CD4-positive, alpha-beta T cell (primary cell): ENCODE results near the gene SERP1. TPM values are rescaled to one million over a fixed set of nuclear protein-coding genes. Genes with fewer than 3 reads are reported as not detected.

Source experiments
- ATAC-seq: fragments of 200-7000 bp; cut with Tn5 transposase; one replicate; pipeline ENCODE4 v1.10.0; 2022; ENCODE audit warnings: mild to moderate bottlenecking; ENCODE audit not compliant: poor library complexity
- CTCF ChIA-PET: fragments of 350-600 bp; sonication (Branson Sonifier 250); formaldehyde crosslinking; loops from one replicate; lab custom pipeline; 2021; ENCODE audit warnings: antibody characterized with exemption, inconsistent platforms; lab: Charles Lee
- POLR2A ChIA-PET: fragments of 350-600 bp; sonication (Branson Sonifier 250); formaldehyde crosslinking; loops from one replicate; lab custom pipeline; 2021; ENCODE audit warnings: antibody characterized with exemption, inconsistent platforms; lab: Charles Lee
- DNase-seq, 14 experiments: peaks; one replicate each; pipeline ENCODE4 v3.0.0-alpha.2; 2013 to 2020; ENCODE audit warnings: mixed read lengths in 2 of 14
- H3K27ac ChIP-seq, 2 donors: one replicate each; pipeline versions ENCODE4 v1.5.1 to v1.7.0; 2013; ENCODE audit warnings: low read length in 2 of 2, low read depth in 1 of 2, mild to moderate bottlenecking in 1 of 2
- H3K27me3 ChIP-seq, 2 experiments: 1 replicate in 1 of 2; 2 replicates in 1 of 2; pipeline versions ENCODE4 v1.6.1 to v1.7.0; 2013; ENCODE audit warnings: low read length in 2 of 2, control low read depth in 1 of 2, mild to moderate bottlenecking in 1 of 2, moderate library complexity in 1 of 2; ENCODE audit not compliant: insufficient read depth in 2 of 2, control insufficient read depth in 1 of 2
- H3K36me3 ChIP-seq: one replicate; pipeline ENCODE4 v1.6.1; 2013; ENCODE audit warnings: low read length, control low read depth; ENCODE audit not compliant: insufficient read depth
- H3K4me1 ChIP-seq: one replicate; pipeline ENCODE4 v1.6.1; 2013; ENCODE audit warnings: low read length, control low read depth; ENCODE audit not compliant: insufficient read depth
- H3K4me3 ChIP-seq: one replicate; pipeline ENCODE4 v1.5.1; 2013; ENCODE audit warnings: mild to moderate bottlenecking, low read length, moderate library complexity
- H3K9me3 ChIP-seq, 2 experiments: 1 replicate in 1 of 2; 2 replicates in 1 of 2; pipeline versions ENCODE4 v1.6.1 to v1.7.0; 2013; ENCODE audit warnings: low read length in 2 of 2, mild to moderate bottlenecking in 2 of 2, control low read depth in 1 of 2, moderate library complexity in 1 of 2; ENCODE audit not compliant: control insufficient read depth in 1 of 2, insufficient read depth in 1 of 2
- H3K27ac Mint-ChIP-seq: one replicate; pipeline ENCODE4 v1.8.0; 2020; ENCODE audit warnings: mixed read lengths
- H3K27me3 Mint-ChIP-seq: one replicate; pipeline ENCODE4 v1.8.0; 2021; ENCODE audit warnings: mixed read lengths
- H3K36me3 Mint-ChIP-seq: one replicate; pipeline ENCODE4 v1.8.0; 2021; ENCODE audit warnings: low read depth, mixed read lengths
- H3K4me1 Mint-ChIP-seq: one replicate; pipeline ENCODE4 v1.8.0; 2021; ENCODE audit warnings: low read depth, mixed read lengths
- H3K4me3 Mint-ChIP-seq: one replicate; pipeline ENCODE4 v1.8.0; 2020; ENCODE audit warnings: mild to moderate bottlenecking, mixed read lengths
- H3K9me3 Mint-ChIP-seq: one replicate; pipeline ENCODE4 v1.8.0; 2020; ENCODE audit warnings: mixed read lengths
- CTCF ChIP-seq: fragments of 200-600 bp; IDR thresholded peaks from one replicate; pipeline ENCODE4 v1.8.0; 2022; ENCODE audit warnings: antibody characterized with exemption, mild to moderate bottlenecking
- intact Hi-C, 2 experiments: fragments of 100-400 bp; cut with DNase I in 1 of 2; cut with micrococcal nuclease in 1 of 2; formaldehyde crosslinking; loops; one replicate each; pipeline versions ENCODE4 v1.15.1 to v1.9.0; 2023 to 2025; cut with DNase I, micrococcal nuclease
- total RNA-seq, 174 experiments: library from RNA in 2 of 174; stranded (reverse) in 2 of 174; gene quantifications; one replicate each; pipeline ENCODE4 v1.2.3 and lab custom pipeline; 2021 to 2026

The SERP1 gene
- total RNA-seq, 2 experiments from 2014 or later, result 141 to 147 TPM

- peak overlapping the region; percentile 43 for H3K27ac Mint-ChIP-seq
- no peaks in the 10 kb centered on the region for H3K9me3 ChIP-seq
- ChIA-PET POLR2A (interaction anchor here (0.8 to 1.4 kb wide), 2 partner anchors 42 to 51 kb away, joined by 3 to 5 read pairs; partner anchors contain the start of genes EIF2A and SERP1), CTCF (interaction anchor here (0.7 to 1.2 kb wide), 2 partner anchors 10 to 12 kb away, joined by 3 read pairs; no protein-coding TSS in a partner anchor)
- DNase-seq (no peak), ATAC-seq (no peak)
- no peak overlapping the region for H3K4me3 ChIP-seq
- no peaks in the 10 kb centered on the region for H3K4me1 ChIP-seq
- peaks cover 25% of the 10 kb centered on the region for H3K36me3 ChIP-seq
- no peaks in the 10 kb centered on the region for H3K9me3 Mint-ChIP-seq
- H3K27me3 ChIP-seq, result no peaks in the 10 kb centered on the region
- no peaks in the 10 kb centered on the region for H3K27me3 Mint-ChIP-seq
- H3K36me3 Mint-ChIP-seq, result peaks cover 47% of the 10 kb centered on the region
- H3K27ac ChIP-seq, result no peak overlapping the region
- TF ChIP-seq CTCF, result no peak
- intact Hi-C loops, result no loop called here
- no peak overlapping the region for H3K4me3 Mint-ChIP-seq
- peaks cover 14% of the 10 kb centered on the region for H3K4me1 Mint-ChIP-seq
Measured at GRCh38 chr3:150588027-150588830, 41.9 kb upstream of the SERP1 start.

DNA sequence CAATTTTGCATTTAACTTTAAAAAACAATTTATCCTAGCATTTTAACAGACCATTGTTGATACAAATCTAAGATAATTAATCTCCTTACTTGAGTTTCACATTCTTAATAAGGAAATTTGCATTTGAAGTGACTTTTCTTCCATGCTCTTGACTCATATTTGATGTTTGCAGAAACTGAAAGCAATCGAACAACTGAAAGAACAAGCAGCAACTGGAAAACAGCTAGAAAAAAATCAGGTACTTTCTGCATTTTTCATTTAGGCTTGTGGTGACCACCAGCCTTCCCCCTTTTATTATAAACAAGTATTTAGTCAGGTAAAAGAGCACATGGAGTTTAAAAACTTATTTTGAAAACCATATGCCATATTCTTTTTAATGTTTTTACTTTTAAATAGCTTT is 36.7 kb upstream of the SERP1 start:
- no peaks in the 10 kb centered on the region for H3K9me3 ChIP-seq
- Mint-ChIP-seq H3K4me1 (peaks cover 4% of the 10 kb centered on the region), H3K4me3 (no peak overlapping the region), H3K9me3 (no peaks in the 10 kb centered on the region), H3K27me3 (no peaks in the 10 kb centered on the region), H3K36me3 (peaks cover 77% of the 10 kb centered on the region), H3K27ac (no peak overlapping the region)
- peaks cover 56% of the 10 kb centered on the region for H3K36me3 ChIP-seq
- CTCF ChIA-PET, result interaction anchor here (0.6 to 1.2 kb wide), 2 partner anchors 10 to 15 kb away, joined by 3 read pairs; no protein-coding TSS in a partner anchor
- DNase-seq, result peak in 1 of 14 experiments; percentile 20
- no peaks in the 10 kb centered on the region for H3K4me1 ChIP-seq
- no peaks in the 10 kb centered on the region for H3K27me3 ChIP-seq
- POLR2A ChIA-PET, result interaction anchor here (1.8 to 1.9 kb wide), 2 partner anchors 20 to 37 kb away, joined by 4 to 6 read pairs; partner anchors contain the start of genes SELENOT and SERP1
- ATAC-seq, result no peak
- intact Hi-C loops, result no loop called here
- H3K27ac ChIP-seq, result no peak overlapping the region
- no peak for TF ChIP-seq CTCF
- no peak overlapping the region for H3K4me3 ChIP-seq

DNA sequence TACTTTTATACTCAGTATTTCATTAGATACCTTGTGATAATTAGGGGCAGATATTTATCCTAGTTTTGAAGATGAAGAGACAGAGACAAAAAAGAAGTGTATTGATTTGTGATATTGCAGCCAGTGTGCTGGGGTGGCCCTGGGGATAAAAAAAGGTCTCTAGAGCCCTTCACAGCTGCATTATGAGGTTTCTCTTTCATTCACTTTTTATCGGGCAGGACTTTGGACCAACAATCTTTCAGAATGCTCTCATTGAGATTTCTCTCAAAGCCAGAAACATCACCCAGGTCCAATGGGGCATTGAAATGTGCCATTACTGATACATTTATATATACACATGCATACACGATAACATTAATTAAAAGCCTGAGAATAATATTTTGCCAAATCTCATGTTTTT is 36.3 kb upstream of the SERP1 start:
- peaks cover 59% of the 10 kb centered on the region for H3K36me3 ChIP-seq

More for the DNA sequence above, 36.3 kb upstream of the SERP1 start:
- H3K27ac Mint-ChIP-seq, result no peak overlapping the region
- Histone ChIP-seq H3K4me1 (no peaks in the 10 kb centered on the region), H3K4me3 (no peak overlapping the region), H3K27ac (no peak overlapping the region), H3K9me3 (no peaks in the 10 kb centered on the region), H3K27me3 (no peaks in the 10 kb centered on the region)
- H3K27me3 Mint-ChIP-seq, result no peaks in the 10 kb centered on the region
- peaks cover 77% of the 10 kb centered on the region for H3K36me3 Mint-ChIP-seq
- ChIA-PET POLR2A (interaction anchor here (1.8 to 1.9 kb wide), 2 partner anchors 20 to 37 kb away, joined by 4 to 6 read pairs; partner anchors contain the start of genes SELENOT and SERP1), CTCF (interaction anchor here (0.6 to 1.2 kb wide), 2 partner anchors 11 to 15 kb away, joined by 3 read pairs; no protein-coding TSS in a partner anchor)
- ATAC-seq (no peak), DNase-seq (no peak)
- H3K4me3 Mint-ChIP-seq, result no peak overlapping the region
- intact Hi-C loops, result no loop called here
- peaks cover 4% of the 10 kb centered on the region for H3K4me1 Mint-ChIP-seq
- no peaks in the 10 kb centered on the region for H3K9me3 Mint-ChIP-seq
- no peak for TF ChIP-seq CTCF
